Transverse colon (tissue), 4 donors: Measurements from ENCODE around the gene NCAPG.

Experiments
- CTCF ChIP-seq, 5 experiments: fragments of 200-600 bp in 3 of 5; fragments of 450-650 bp in 2 of 5; sonication (generic) in 3 of 5; IDR thresholded peaks; 1 replicate in 2 of 5; 2 replicates in 3 of 5; pipeline ENCODE4 v1.5.1; 2016 to 2017; ENCODE audit warnings: antibody characterized with exemption in 5 of 5, inconsistent platforms in 3 of 5, mild to moderate bottlenecking in 2 of 5, moderate library complexity in 1 of 5
- POLR2A ChIP-seq: fragments of 450-650 bp; IDR thresholded peaks from one replicate; pipeline ENCODE4 v1.6.1; 2016; ENCODE audit warnings: antibody characterized with exemption, mild to moderate bottlenecking, moderate library complexity
- POLR2AphosphoS5 ChIP-seq, 3 donors: sonication (generic); formaldehyde crosslinking; IDR thresholded peaks; one replicate each; pipeline ENCODE4 v1.6.1; 2016; ENCODE audit warnings: antibody characterized with exemption in 3 of 3

- TF ChIP-seq CTCF (IDR thresholded peaks at IDR 0.05) (no peak), POLR2A (no peak), POLR2AphosphoS5 (IDR thresholded peaks at IDR 0.05) (no peak)
These were observed 73.7 kb downstream of the NCAPG start for GRCh38 chr4:17884511-17884910.
